Kidney epithelial cell (primary cell): ENCODE measurements around the gene GPR21. TPM values are rescaled to one million over a fixed set of nuclear protein-coding genes. Genes with fewer than 3 reads are reported as not detected.

Experiments
- DNase-seq: peaks from one replicate; pipeline ENCODE4 v3.0.0-alpha.2; 2010; ENCODE audit warnings: low read depth
- H3K27me3 ChIP-seq: 2 replicates; pipeline ENCODE4 v1.6.0; 2011; ENCODE audit warnings: low read length; ENCODE audit not compliant: control insufficient read depth, insufficient read depth
- H3K36me3 ChIP-seq: 2 replicates; pipeline ENCODE4 v1.5.1; 2011; ENCODE audit warnings: low read length; ENCODE audit not compliant: control insufficient read depth, insufficient read depth
- H3K4me3 ChIP-seq: 2 replicates; pipeline ENCODE4 v1.5.1; 2011; ENCODE audit warnings: low read depth, mild to moderate bottlenecking, control low read depth, low read length
- total RNA-seq: library from RNA; depleted of rRNA; stranded (reverse); fragments of >200 nt; gene quantifications from 2 replicates; pipeline ENCODE4 v1.2.3, GENCODE V29; 2015
- TF ChIP-seq, protein P1 (sequence below): IDR thresholded peaks from 2 replicates; pipeline ENCODE4 v1.5.1; 2011; ENCODE audit warnings: mild to moderate bottlenecking, moderate library complexity, low read length, control low read depth, inconsistent platforms; ENCODE audit not compliant: insufficient read depth, poor library complexity, severe bottlenecking

GPR21 gene
- total RNA-seq, 1 donor from 2014 or later = 0.63 TPM

- Histone ChIP-seq H3K27me3 (no peaks in the 10 kb centered on the region), H3K4me3 (no peak overlapping the region), H3K36me3 (no peaks in the 10 kb centered on the region)
- no peak for DNase-seq
- TF ChIP-seq, protein P1, sequence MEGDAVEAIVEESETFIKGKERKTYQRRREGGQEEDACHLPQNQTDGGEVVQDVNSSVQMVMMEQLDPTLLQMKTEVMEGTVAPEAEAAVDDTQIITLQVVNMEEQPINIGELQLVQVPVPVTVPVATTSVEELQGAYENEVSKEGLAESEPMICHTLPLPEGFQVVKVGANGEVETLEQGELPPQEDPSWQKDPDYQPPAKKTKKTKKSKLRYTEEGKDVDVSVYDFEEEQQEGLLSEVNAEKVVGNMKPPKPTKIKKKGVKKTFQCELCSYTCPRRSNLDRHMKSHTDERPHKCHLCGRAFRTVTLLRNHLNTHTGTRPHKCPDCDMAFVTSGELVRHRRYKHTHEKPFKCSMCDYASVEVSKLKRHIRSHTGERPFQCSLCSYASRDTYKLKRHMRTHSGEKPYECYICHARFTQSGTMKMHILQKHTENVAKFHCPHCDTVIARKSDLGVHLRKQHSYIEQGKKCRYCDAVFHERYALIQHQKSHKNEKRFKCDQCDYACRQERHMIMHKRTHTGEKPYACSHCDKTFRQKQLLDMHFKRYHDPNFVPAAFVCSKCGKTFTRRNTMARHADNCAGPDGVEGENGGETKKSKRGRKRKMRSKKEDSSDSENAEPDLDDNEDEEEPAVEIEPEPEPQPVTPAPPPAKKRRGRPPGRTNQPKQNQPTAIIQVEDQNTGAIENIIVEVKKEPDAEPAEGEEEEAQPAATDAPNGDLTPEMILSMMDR = no peak
Measured at GRCh38 chr9:123027517-123027916, 6.0 kb upstream of the GPR21 start.

GRCh38 chr9:123028136-123028535 is 5.3 kb upstream of the GPR21 start:
- Histone ChIP-seq H3K36me3 (no peaks in the 10 kb centered on the region), H3K4me3 (no peak overlapping the region), H3K27me3 (no peaks in the 10 kb centered on the region)
- TF ChIP-seq, protein P1 = no peak
- DNase-seq = no peak

- no peaks in the 10 kb centered on the region for H3K36me3 ChIP-seq
- no peak overlapping the region for H3K4me3 ChIP-seq
- TF ChIP-seq, protein P1 = no peak
- DNase-seq = no peak
- H3K27me3 ChIP-seq = no peaks in the 10 kb centered on the region
Measured at GRCh38 chr9:123028973-123029372, 4.5 kb upstream of the GPR21 start.

DNA sequence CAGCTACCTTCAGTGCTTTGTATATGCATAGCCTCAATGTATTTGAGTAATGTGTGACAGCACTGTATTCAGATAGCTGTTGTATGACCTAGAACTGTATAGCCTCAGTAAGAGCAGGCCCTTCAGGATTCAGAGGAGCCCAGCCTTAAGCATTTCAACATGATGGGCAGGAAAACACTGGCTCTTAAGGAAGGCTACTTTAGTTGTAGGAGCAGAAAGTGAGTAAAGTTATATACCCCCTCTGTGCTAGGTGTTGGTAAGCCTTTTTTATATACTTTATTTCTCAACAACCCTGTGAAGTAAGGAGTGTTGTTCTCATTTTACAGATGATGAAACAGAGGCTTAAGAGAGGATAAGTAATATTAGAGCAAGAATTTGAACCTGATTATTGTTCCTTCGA is 1.5 kb upstream of the GPR21 start:
- Histone ChIP-seq H3K27me3 (no peaks in the 10 kb centered on the region), H3K4me3 (no peak overlapping the region), H3K36me3 (peaks cover 1% of the 10 kb centered on the region)
- no peak for DNase-seq
- TF ChIP-seq, protein P1 = no peak

GRCh38 chr9:123033864-123034601 is 566 bp downstream of the GPR21 start:
- TF ChIP-seq, protein P1 = no peak
- no peak for DNase-seq
- peaks cover 1% of the 10 kb centered on the region for H3K36me3 ChIP-seq
- no peaks in the 10 kb centered on the region for H3K27me3 ChIP-seq
- no peak overlapping the region for H3K4me3 ChIP-seq

GRCh38 chr9:123034881-123035510 is 1.5 kb downstream of the GPR21 start:
- no peaks in the 10 kb centered on the region for H3K27me3 ChIP-seq
- DNase-seq = no peak
- peaks cover 1% of the 10 kb centered on the region for H3K36me3 ChIP-seq
- H3K4me3 ChIP-seq = no peak overlapping the region
- TF ChIP-seq, protein P1 = no peak
